ENCODE data around the gene SOX12. TPM values are rescaled to one million over a fixed set of nuclear protein-coding genes. Genes with fewer than 3 reads are reported as not detected.

Gene SOX12
- total and polyA plus RNA-seq, 4 donors = 0.67 to 4.2 (median 1.7) TPM

DNA sequence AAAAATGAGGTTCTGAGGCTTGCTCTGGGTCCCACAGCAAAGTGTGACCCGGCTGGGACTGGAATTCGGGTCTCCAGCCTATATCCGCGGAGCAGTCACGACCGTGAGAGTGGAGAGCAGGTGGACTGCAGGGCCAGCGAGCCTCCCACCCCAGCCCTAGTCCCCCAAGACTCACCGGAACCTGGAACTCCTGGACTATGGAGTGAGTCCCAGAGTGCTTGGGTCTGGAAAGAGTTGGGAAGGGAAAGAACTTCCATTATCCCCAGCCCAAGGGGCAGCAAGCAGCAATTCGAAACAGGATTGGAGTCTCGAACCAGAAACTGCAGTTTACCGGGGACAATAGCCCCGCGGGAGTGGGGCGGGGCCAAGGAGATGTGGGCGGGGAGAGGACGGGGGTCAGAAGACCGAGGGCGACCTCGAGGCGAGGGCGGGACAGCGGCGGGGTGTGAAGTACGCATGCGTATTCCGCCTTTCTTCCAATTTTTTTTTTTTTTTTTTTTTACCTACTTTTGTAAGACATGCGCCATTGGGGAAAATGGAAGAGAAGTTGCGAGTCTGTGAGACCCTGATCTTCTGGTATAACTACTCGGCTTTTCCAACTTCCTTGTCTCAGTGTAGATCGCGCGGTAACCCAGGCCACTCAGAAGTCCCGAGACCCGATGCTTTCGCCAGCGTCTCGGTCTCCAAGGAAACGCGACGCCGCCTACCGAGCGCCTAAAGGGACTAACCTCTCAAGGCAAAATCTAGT is 35.1 kb upstream of the SOX12 start, which contains the start of gene C20orf96:
Gene C20orf96, minus strand, starts transcription at position 667 of the 748 bp plus-strand sequence. Its CDS starts 140 bp downstream, at position 527.
- Histone ChIP-seq H3K4me3 (ENCODE audit: low read depth in 1 of 3, low read length in 3 of 3) (peak within 1 kb of the TSS; percentile 78 to 84 (median 79)), H3K36me3 (ENCODE audit: control insufficient read depth in 4 of 4, insufficient read depth in 3 of 4, low read depth in 1 of 4, low read length in 3 of 4) (no peaks in the 10 kb centered on the region), H3K4me1 (ENCODE audit: control insufficient read depth in 4 of 4, insufficient read depth in 4 of 4, low read length in 3 of 4) (peaks cover 0 to 19% (median 12%) of the 10 kb centered on the region in 4 donors), H3K9me3 (ENCODE audit: control insufficient read depth in 4 of 4, low read length in 3 of 4) (no peaks in the 10 kb centered on the region), H3K27me3 (ENCODE audit: control insufficient read depth in 4 of 4, insufficient read depth in 4 of 4, low read length in 3 of 4) (no peaks in the 10 kb centered on the region), H3K9ac (ENCODE audit: low read depth in 1 of 2, low read length in 2 of 2) (peak within 1 kb of the TSS; percentile 30 to 81), H3K27ac (ENCODE audit: low read depth in 1 of 2, low read length in 2 of 2) (peak within 1 kb of the TSS; percentile 42 to 55)
- TF ChIP-seq TAF1 (conservative IDR thresholded peaks at IDR 0.05) = no peak
- TF ChIP-seq GABPA (IDR thresholded peaks at IDR 0.05 in 1 of 2, conservative IDR thresholded peaks at IDR 0.05 in 1 of 2) = peak in 1 of 2 donors; percentile 27
- peak; percentile 43 for TF ChIP-seq NR2F2 (IDR thresholded peaks at IDR 0.05)
- TF ChIP-seq, protein P1, sequence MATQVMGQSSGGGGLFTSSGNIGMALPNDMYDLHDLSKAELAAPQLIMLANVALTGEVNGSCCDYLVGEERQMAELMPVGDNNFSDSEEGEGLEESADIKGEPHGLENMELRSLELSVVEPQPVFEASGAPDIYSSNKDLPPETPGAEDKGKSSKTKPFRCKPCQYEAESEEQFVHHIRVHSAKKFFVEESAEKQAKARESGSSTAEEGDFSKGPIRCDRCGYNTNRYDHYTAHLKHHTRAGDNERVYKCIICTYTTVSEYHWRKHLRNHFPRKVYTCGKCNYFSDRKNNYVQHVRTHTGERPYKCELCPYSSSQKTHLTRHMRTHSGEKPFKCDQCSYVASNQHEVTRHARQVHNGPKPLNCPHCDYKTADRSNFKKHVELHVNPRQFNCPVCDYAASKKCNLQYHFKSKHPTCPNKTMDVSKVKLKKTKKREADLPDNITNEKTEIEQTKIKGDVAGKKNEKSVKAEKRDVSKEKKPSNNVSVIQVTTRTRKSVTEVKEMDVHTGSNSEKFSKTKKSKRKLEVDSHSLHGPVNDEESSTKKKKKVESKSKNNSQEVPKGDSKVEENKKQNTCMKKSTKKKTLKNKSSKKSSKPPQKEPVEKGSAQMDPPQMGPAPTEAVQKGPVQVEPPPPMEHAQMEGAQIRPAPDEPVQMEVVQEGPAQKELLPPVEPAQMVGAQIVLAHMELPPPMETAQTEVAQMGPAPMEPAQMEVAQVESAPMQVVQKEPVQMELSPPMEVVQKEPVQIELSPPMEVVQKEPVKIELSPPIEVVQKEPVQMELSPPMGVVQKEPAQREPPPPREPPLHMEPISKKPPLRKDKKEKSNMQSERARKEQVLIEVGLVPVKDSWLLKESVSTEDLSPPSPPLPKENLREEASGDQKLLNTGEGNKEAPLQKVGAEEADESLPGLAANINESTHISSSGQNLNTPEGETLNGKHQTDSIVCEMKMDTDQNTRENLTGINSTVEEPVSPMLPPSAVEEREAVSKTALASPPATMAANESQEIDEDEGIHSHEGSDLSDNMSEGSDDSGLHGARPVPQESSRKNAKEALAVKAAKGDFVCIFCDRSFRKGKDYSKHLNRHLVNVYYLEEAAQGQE (IDR thresholded peaks at IDR 0.05) = peak; percentile 33
- TF ChIP-seq YY1 (IDR thresholded peaks at IDR 0.05) = peak; percentile 52
- no peak for TF ChIP-seq HNF4G (IDR thresholded peaks at IDR 0.05)
- peak in 1 of 2 donors; percentile 8 for TF ChIP-seq RAD21 (IDR thresholded peaks at IDR 0.05)
- peak; percentile 48 for TF ChIP-seq SP1 (IDR thresholded peaks at IDR 0.05)
- TF ChIP-seq, protein P2, sequence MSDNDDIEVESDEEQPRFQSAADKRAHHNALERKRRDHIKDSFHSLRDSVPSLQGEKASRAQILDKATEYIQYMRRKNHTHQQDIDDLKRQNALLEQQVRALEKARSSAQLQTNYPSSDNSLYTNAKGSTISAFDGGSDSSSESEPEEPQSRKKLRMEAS (IDR thresholded peaks at IDR 0.05) = peak; percentile 34
- TF ChIP-seq, protein P3, sequence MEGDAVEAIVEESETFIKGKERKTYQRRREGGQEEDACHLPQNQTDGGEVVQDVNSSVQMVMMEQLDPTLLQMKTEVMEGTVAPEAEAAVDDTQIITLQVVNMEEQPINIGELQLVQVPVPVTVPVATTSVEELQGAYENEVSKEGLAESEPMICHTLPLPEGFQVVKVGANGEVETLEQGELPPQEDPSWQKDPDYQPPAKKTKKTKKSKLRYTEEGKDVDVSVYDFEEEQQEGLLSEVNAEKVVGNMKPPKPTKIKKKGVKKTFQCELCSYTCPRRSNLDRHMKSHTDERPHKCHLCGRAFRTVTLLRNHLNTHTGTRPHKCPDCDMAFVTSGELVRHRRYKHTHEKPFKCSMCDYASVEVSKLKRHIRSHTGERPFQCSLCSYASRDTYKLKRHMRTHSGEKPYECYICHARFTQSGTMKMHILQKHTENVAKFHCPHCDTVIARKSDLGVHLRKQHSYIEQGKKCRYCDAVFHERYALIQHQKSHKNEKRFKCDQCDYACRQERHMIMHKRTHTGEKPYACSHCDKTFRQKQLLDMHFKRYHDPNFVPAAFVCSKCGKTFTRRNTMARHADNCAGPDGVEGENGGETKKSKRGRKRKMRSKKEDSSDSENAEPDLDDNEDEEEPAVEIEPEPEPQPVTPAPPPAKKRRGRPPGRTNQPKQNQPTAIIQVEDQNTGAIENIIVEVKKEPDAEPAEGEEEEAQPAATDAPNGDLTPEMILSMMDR (IDR thresholded peaks at IDR 0.05; ENCODE audit: low read depth, low read length, missing input control) = peak; percentile 21
- no peak for TF ChIP-seq FOXA1 (IDR thresholded peaks at IDR 0.05)
- peak; percentile 69 to 74 for TF ChIP-seq RXRA (IDR thresholded peaks at IDR 0.05)
- TF ChIP-seq, protein P4, sequence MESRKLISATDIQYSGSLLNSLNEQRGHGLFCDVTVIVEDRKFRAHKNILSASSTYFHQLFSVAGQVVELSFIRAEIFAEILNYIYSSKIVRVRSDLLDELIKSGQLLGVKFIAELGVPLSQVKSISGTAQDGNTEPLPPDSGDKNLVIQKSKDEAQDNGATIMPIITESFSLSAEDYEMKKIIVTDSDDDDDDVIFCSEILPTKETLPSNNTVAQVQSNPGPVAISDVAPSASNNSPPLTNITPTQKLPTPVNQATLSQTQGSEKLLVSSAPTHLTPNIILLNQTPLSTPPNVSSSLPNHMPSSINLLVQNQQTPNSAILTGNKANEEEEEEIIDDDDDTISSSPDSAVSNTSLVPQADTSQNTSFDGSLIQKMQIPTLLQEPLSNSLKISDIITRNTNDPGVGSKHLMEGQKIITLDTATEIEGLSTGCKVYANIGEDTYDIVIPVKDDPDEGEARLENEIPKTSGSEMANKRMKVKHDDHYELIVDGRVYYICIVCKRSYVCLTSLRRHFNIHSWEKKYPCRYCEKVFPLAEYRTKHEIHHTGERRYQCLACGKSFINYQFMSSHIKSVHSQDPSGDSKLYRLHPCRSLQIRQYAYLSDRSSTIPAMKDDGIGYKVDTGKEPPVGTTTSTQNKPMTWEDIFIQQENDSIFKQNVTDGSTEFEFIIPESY (IDR thresholded peaks at IDR 0.05) = peak; percentile 89
- TF ChIP-seq JUND (IDR thresholded peaks at IDR 0.05) = peak in 1 of 2 donors; percentile 31
- peak; percentile 31 to 62 for TF ChIP-seq HNF4A (conservative IDR thresholded peaks at IDR 0.05)
- TF ChIP-seq EGR1 (IDR thresholded peaks at IDR 0.05; ENCODE audit: low read depth in 2 of 2) = no peak
- DNase-seq (ENCODE audit: low spot score) = peak; percentile 90
- WGBS = under 1% methylated on average over 43 of the region's 43 CpGs

All from liver (tissue), 9 donors.